T-helper 1 cell treated with Interleukin-12 subunit alpha and Interleukin-12 subunit beta and Interleukin-4 antibody, amounts not matched to agents 30 μg/mL and 1 μg/mL, for 36 hours (primary cell): Measurements from ENCODE around the gene DRC1.

Experiments
- H3K27ac Mint-ChIP-seq: one replicate; pipeline ENCODE4 v1.8.0; 2021; ENCODE audit warnings: mild to moderate bottlenecking, mixed read lengths
- H3K27me3 Mint-ChIP-seq: one replicate; pipeline ENCODE4 v1.8.0; 2021; ENCODE audit warnings: low read depth, mixed read lengths
- H3K36me3 Mint-ChIP-seq: one replicate; pipeline ENCODE4 v1.8.0; 2021; ENCODE audit warnings: low read depth, mixed read lengths
- H3K4me1 Mint-ChIP-seq: one replicate; pipeline ENCODE4 v1.8.0; 2021; ENCODE audit warnings: low read depth, mixed read lengths
- H3K4me3 Mint-ChIP-seq: one replicate; pipeline ENCODE4 v1.8.0; 2021; ENCODE audit warnings: mild to moderate bottlenecking, moderate library complexity, mixed read lengths
- H3K9me3 Mint-ChIP-seq: one replicate; pipeline ENCODE4 v1.8.0; 2021; ENCODE audit warnings: mixed read lengths

DRC1 gene

DNA sequence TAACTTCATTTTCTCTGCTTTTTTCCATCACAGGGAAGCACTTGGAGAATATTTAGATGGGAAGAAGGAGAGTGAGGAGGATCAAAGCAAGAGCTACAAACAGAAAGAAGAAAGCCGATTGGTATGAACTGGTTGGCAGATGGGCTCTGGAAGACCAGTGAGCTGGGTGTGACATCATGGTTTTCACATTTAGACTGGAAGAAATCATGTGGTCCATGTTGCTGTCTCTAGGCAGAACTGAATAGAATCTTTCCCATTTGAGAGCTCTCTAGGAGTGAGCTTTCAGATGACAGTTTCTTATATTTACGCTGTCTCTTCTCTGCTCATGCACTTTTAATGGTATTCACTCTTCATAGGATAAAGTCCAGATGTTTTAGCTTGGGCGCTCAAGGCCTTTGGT, 12.6 kb downstream of the DRC1 start:
- H3K36me3 Mint-ChIP-seq, result peaks cover 4% of the 10 kb centered on the region
- H3K27me3 Mint-ChIP-seq, result peaks cover 11% of the 10 kb centered on the region
- no peak overlapping the region for H3K27ac Mint-ChIP-seq
- H3K9me3 Mint-ChIP-seq, result no peaks in the 10 kb centered on the region
- H3K4me1 Mint-ChIP-seq, result peaks cover 14% of the 10 kb centered on the region
- no peak overlapping the region for H3K4me3 Mint-ChIP-seq

DNA sequence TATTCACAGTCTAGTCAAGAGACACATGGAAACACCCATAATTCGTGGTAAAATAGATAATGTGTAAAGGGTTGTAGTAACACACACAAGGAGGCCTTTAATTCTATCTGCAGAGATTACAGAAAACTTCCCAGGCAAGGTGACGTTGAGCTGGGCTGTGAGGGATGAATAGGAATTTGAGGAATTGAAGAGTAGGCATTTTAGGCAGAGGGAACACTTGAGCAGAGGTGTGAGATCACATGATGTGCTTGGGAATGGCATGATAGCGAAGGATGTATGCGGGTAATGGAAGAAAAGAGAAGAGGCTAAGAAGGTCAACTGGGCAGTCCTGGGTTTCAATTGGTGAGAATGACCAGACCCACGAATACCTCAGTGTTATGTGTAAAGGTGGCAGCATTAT, 20.2 kb downstream of the DRC1 start:
- no peaks in the 10 kb centered on the region for H3K36me3 Mint-ChIP-seq
- H3K9me3 Mint-ChIP-seq, result no peaks in the 10 kb centered on the region
- no peak overlapping the region for H3K4me3 Mint-ChIP-seq
- H3K27me3 Mint-ChIP-seq, result peaks cover 14% of the 10 kb centered on the region
- no peak overlapping the region for H3K27ac Mint-ChIP-seq
- H3K4me1 Mint-ChIP-seq, result no peaks in the 10 kb centered on the region

DNA sequence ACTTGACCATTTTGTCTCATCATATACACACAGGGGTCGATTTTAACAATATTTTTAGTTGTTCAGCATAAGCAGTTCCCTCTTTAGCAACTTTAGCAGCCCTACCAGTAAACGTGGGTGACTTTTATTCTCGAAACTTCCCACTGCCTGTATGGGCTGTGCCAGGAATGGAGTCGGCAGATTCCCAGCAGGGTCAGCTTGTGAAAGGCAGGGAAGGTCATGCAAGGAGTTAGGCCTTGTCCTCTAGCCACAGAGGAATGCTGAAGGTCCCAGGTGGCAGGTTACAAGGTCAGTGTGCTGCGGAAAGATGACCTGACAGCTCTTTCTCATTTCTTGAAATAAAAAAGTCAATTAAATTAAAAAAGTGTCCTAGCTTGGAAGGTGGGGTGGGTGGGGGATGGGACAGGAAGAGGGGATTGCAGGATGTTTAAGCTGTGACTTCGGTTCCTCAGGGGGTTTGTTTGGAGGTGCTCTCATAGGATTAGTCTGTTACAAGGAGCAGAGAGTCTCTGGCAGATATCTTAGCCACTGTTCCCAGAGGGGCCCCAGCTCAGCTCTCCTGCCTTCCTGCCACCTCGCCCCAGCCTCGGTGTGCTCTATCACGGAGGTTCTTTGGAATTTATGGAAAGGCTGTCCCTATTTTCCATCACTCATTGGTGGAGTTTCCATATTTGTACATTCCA, 21.4 kb downstream of the DRC1 start:
- Mint-ChIP-seq H3K27ac (no peak overlapping the region), H3K9me3 (no peaks in the 10 kb centered on the region), H3K4me3 (no peak overlapping the region), H3K36me3 (no peaks in the 10 kb centered on the region), H3K27me3 (peaks cover 17% of the 10 kb centered on the region), H3K4me1 (no peaks in the 10 kb centered on the region)

DNA sequence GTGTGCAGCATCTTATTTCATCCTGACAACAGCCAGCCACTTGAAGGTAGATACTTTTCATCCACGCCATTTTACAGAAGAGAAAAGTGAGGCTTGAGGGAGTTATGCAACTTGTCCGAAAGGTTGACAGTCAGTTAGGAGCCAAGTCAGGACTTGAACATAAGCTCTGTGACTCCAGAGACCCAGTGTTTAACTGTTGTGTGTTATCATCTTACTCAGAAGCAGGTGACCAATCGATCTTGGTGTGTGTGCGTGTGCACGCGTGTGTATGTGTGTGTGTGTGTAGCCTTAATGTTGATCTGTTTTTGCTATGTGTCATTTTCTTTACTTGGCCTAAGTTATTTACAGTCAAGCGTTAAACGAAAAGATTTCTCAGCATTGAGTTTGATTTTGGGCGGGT, 22.0 kb downstream of the DRC1 start:
- Mint-ChIP-seq H3K27me3 (peaks cover 15% of the 10 kb centered on the region), H3K9me3 (no peaks in the 10 kb centered on the region), H3K36me3 (no peaks in the 10 kb centered on the region), H3K4me3 (no peak overlapping the region), H3K4me1 (no peaks in the 10 kb centered on the region), H3K27ac (no peak overlapping the region)

DNA sequence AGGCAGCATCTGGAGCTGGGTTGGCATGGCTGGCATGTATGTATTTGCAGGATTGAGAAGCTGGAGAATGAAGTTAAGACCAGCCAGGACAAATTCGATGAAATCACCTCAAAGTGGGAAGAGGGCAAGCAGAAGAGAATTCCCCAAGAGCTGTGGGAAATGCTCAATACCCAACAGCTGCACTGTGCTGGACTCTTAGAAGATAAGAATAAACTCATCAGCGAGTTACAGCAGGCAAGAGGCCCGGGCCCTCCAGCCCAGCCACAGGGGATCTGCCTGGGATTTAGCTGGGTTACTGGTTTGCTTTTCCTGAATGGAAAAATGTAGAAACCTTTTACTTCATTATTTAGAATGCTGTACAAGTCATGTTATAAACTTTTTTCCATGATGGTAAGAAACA, 22.5 kb downstream of the DRC1 start:
- H3K9me3 Mint-ChIP-seq, result no peaks in the 10 kb centered on the region

DNA sequence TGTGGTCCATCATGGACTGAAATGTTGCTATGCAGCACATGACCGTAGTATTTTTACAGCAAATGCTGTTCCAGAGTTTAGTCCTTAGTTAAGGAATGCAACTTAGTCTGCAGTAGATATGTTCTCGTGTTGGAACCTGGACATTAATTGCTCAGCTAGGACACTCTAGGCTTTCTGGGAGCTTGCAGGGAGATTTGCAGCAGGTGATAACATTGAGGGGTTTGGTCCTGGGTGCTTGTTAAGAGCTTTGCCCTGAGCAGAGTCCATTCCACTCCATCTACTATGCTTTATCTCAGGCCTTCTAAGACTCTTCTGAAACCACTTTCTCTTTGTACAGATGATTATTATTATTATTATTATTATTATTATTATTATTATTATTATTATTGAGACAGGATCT, 27.1 kb downstream of the DRC1 start:
- peaks cover 21% of the 10 kb centered on the region for H3K27me3 Mint-ChIP-seq
- no peaks in the 10 kb centered on the region for H3K36me3 Mint-ChIP-seq
- no peaks in the 10 kb centered on the region for H3K9me3 Mint-ChIP-seq
- H3K27ac Mint-ChIP-seq, result no peak overlapping the region
- H3K4me3 Mint-ChIP-seq, result no peak overlapping the region
- H3K4me1 Mint-ChIP-seq, result no peaks in the 10 kb centered on the region

More for the DNA sequence above, 22.5 kb downstream of the DRC1 start:
- Mint-ChIP-seq H3K4me1 (no peaks in the 10 kb centered on the region), H3K27me3 (peaks cover 15% of the 10 kb centered on the region), H3K4me3 (no peak overlapping the region), H3K36me3 (no peaks in the 10 kb centered on the region), H3K27ac (no peak overlapping the region)

DNA sequence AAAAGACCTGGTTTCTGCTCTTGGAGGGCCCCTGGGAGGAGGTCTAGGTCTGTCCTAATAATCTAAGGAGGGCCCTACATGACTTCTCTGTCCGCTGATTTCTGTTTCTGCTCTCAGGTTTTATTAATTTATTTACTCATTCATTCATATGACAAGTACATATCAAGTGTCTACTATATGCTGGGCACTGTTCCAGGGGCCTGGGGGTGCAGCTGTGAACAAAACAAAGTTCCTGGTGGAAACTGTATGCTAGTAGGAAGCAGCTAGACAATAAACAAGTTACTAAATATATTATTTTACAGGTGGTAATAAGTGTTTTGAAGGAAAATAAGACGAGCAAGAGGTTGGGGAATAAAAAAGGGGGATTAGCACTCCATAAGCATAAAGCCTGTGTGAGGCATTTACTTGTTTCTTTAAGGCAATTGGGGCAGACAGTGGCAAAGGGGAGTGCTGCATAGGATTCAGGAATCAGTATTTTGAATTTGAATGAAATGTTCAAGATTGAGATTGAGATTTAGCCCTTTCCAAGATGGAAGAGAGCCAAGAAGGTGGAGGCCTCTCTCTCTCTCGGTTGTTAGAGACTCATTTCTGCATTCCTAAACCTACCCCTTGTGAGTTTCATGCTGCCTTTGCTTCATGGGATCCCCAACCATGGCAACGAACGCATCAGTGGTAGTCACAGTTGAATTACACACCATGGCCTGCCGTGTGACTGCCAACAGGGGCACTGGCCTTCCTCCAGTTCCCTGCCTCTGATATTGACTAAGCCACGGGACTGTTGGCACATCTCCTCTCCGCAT, 28.3 kb downstream of the DRC1 start:
- Mint-ChIP-seq H3K9me3 (no peaks in the 10 kb centered on the region), H3K4me3 (no peak overlapping the region), H3K27me3 (peaks cover 19% of the 10 kb centered on the region), H3K36me3 (no peaks in the 10 kb centered on the region), H3K27ac (no peak overlapping the region), H3K4me1 (no peaks in the 10 kb centered on the region)

DNA sequence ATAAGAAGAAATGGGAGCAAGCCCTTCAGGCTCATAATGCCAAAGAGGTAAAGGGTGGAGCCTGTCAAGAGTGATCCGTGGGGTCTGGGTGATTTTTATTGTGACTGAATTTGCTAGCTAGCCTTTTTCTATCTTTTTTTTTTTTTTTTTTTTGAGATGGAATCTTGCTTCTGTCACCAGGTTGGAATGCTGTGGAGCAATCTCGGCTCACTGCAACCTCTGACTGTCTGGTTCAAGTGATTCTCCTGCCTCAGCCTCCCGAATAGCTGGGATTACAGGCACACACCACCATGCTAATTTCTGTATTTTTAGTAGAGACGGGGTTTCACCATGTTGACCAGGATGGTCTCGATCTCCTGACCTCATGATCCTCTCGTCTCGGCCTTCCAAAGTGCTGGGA, 29.1 kb downstream of the DRC1 start:
- Mint-ChIP-seq H3K9me3 (no peaks in the 10 kb centered on the region), H3K4me3 (no peak overlapping the region), H3K36me3 (no peaks in the 10 kb centered on the region), H3K4me1 (no peaks in the 10 kb centered on the region), H3K27me3 (peaks cover 22% of the 10 kb centered on the region), H3K27ac (no peak overlapping the region)

DNA sequence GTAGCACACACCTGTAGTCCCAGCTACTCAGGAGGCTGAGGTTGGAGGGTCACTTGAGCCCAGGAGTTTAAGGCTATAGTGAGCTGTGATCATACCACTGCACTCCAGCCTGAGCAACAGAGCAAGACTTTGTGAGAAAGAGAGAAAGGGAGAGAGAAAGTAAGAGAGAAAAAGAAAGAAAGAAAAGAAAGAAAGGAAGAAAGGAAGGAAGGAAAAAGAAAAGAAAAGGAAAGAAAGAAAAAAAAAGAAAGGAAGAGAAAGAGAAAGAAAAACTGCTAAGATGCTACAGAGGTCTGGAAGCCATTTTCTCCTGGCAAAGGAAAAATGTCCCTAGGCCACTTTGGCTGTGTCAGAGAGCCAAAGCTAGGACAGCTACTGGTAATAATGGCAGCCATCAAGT, 30.6 kb downstream of the DRC1 start:
- H3K4me1 Mint-ChIP-seq, result no peaks in the 10 kb centered on the region
- no peak overlapping the region for H3K4me3 Mint-ChIP-seq
- no peak overlapping the region for H3K27ac Mint-ChIP-seq
- no peaks in the 10 kb centered on the region for H3K9me3 Mint-ChIP-seq
- peaks cover 23% of the 10 kb centered on the region for H3K27me3 Mint-ChIP-seq
- no peaks in the 10 kb centered on the region for H3K36me3 Mint-ChIP-seq

DNA sequence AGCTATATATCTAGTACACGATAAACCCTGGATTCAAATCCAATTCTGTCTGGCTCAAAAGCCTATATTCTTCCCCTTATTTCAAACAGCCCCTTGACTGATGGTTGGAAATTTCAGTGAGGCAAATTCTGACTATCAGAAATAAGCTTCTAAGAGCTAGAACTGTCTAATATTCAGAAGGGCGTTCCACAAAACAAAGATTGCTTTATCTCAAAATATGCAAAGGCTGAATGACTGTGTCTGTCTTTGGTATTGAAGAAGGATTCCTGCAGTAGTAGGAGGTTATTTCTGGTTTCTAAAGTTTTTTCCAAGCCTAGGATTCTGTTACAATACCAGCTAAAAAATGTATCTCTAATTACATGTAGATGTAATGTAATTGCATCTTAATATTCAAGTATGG, 31.1 kb downstream of the DRC1 start:
- H3K27ac Mint-ChIP-seq, result no peak overlapping the region
- no peak overlapping the region for H3K4me3 Mint-ChIP-seq
- H3K9me3 Mint-ChIP-seq, result no peaks in the 10 kb centered on the region
- H3K27me3 Mint-ChIP-seq, result peaks cover 19% of the 10 kb centered on the region
- H3K36me3 Mint-ChIP-seq, result no peaks in the 10 kb centered on the region
- no peaks in the 10 kb centered on the region for H3K4me1 Mint-ChIP-seq

DNA sequence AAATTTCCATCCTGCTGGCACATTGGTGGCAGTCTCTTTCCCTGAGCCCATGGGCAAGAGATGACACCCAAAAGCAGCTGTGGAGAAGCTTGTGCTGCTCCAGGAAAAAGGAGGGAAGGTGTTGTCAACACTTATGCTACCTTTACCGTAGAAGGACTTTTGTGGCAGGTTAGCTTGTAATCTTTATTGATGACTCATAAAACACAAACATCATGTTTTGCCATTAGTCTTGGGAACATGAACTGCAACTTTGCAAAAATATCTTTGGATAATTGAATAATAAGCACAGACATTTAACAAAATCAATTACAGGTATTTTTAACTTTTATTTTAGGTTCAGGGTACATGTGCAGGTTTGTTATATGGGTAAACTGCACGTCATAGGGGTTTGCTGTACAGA, 33.4 kb downstream of the DRC1 start:
- Mint-ChIP-seq H3K4me1 (peaks cover 4% of the 10 kb centered on the region), H3K9me3 (no peaks in the 10 kb centered on the region), H3K36me3 (no peaks in the 10 kb centered on the region), H3K27me3 (peaks cover 26% of the 10 kb centered on the region), H3K4me3 (no peak overlapping the region), H3K27ac (no peak overlapping the region)

DNA sequence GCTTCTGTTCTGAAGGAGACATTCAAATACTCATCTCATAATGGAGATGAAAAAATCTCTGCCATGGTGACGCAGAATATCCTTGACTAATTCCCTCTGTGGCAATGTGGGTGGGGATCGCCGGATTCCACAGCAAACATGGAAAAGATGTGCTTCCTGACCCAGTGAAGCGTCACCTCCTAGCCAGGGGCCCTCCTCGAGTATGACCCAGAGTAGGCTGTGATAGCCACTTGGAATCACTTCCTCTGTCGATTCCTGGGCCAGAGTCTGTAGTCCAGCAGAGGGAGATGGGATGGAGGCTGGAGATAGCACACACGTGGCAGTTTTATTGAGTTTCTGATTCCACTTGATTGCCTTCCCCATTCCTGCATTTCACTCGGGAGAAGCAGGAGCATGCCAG, 36.8 kb downstream of the DRC1 start:
- no peak overlapping the region for H3K4me3 Mint-ChIP-seq
- H3K36me3 Mint-ChIP-seq, result no peaks in the 10 kb centered on the region
- H3K27me3 Mint-ChIP-seq, result peaks cover 19% of the 10 kb centered on the region
- H3K27ac Mint-ChIP-seq, result no peak overlapping the region
- no peaks in the 10 kb centered on the region for H3K9me3 Mint-ChIP-seq
- peaks cover 4% of the 10 kb centered on the region for H3K4me1 Mint-ChIP-seq

DNA sequence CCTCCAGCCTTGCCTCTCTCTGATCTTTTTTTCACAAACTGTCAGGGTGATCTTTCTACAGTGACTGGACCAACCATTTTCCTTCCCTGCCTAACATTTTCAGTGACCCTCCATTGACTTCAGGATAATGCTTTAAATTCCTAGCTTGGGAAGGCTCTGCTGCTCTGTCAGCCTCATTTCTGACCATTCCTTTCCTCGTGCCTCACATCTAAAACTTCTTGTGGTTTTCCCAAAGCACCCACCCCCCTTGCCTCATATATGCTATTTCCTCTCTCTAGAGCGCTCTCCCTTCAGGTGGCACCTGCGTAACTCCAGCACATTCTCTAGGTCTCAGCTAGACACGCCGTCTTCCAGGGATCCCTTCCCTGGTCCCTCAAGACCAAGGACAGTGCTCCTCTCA, 37.2 kb downstream of the DRC1 start:
- H3K27ac Mint-ChIP-seq, result no peak overlapping the region
- peaks cover 15% of the 10 kb centered on the region for H3K27me3 Mint-ChIP-seq
- peaks cover 4% of the 10 kb centered on the region for H3K4me1 Mint-ChIP-seq
- no peaks in the 10 kb centered on the region for H3K9me3 Mint-ChIP-seq
- H3K36me3 Mint-ChIP-seq, result no peaks in the 10 kb centered on the region
- H3K4me3 Mint-ChIP-seq, result no peak overlapping the region

DNA sequence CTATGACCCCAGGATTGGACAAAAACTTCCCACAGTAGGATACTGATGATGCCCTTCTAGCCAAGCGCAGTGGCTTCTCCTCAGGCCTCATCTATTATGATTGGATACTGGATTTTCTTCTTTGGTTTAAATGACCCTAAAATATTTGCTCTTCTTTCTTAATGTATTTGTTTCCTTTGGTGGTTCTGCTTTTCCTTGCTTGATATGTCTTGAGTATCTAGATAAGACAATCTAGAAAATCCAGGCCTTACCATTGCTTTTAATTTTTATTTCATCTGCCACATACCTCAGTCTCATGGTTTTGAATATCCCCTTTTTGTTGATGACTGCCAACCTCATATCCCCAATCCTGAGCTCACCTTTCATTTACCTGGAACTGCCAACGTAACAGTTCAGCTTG, 40.6 kb downstream of the DRC1 start:
- Mint-ChIP-seq H3K4me1 (peaks cover 4% of the 10 kb centered on the region), H3K27me3 (peaks cover 9% of the 10 kb centered on the region), H3K27ac (no peak overlapping the region), H3K9me3 (no peaks in the 10 kb centered on the region), H3K4me3 (no peak overlapping the region), H3K36me3 (no peaks in the 10 kb centered on the region)

DNA sequence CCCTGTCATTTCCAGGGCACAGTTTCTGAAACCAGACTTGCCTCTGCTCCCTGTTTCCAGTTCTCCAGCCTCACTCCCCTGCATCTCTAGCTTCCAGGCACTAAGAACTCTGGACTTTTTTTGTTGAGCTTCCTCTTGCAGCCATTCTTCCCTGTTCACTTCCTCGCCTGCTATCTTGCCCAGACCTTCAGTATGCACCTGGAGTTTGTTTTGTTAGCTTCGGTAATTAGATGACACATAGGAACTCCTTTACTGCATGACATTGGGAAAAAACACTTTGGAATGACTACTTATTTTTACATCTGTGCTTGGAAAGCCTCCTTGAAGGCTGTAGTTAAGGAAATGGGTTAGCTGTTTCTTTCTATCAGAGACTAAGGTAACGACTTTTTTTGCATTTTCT, 41.0 kb downstream of the DRC1 start:
- no peak overlapping the region for H3K4me3 Mint-ChIP-seq
- peaks cover 4% of the 10 kb centered on the region for H3K4me1 Mint-ChIP-seq
- no peaks in the 10 kb centered on the region for H3K36me3 Mint-ChIP-seq
- H3K27me3 Mint-ChIP-seq, result peaks cover 9% of the 10 kb centered on the region
- H3K9me3 Mint-ChIP-seq, result no peaks in the 10 kb centered on the region
- H3K27ac Mint-ChIP-seq, result no peak overlapping the region
